HG03571 (cell line): Measurements from ENCODE around the gene LILRB1.
"Not testable (repeated sequence)": the region's sequence is repeated elsewhere in the genome, so short reads cannot be mapped to it uniquely, and the experiment has no call there.

Source experiments
- ATAC-seq: cut with Tn5 transposase; IDR thresholded peaks from one replicate; pipeline ENCODE4 v1.9.1; 2021; ENCODE audit not compliant: unreplicated experiment

LILRB1 gene

GRCh38 chr19:54661846-54662481, 31.7 kb downstream of the LILRB1 start:
- ATAC-seq = no peak

GRCh38 chr19:54662730-54663129, 32.4 kb downstream of the LILRB1 start, which contains the start of gene LILRB4:
Gene LILRB4 (plus strand): TSS chr19:54662985. CDS start chr19:54663034, 49 bp downstream.
- no peak for ATAC-seq

GRCh38 chr19:54665530-54665929, 35.2 kb downstream of the LILRB1 start:
- ATAC-seq = no peak

GRCh38 chr19:54667217-54667616, 36.9 kb downstream of the LILRB1 start:
- ATAC-seq = no peak

- no peak for ATAC-seq
Observed at GRCh38 chr19:54668353-54668752, 38.1 kb downstream of the LILRB1 start.

GRCh38 chr19:54670576-54671357, 40.5 kb downstream of the LILRB1 start:
- no peak for ATAC-seq

- ATAC-seq = no peak
Observed at GRCh38 chr19:54673222-54673621, 42.9 kb downstream of the LILRB1 start.

- no peak for ATAC-seq
Observed at GRCh38 chr19:54674021-54674617, 43.8 kb downstream of the LILRB1 start.

- ATAC-seq = not testable (repeated sequence)
Observed at GRCh38 chr19:54676210-54676834, 46.0 kb downstream of the LILRB1 start.

GRCh38 chr19:54677217-54677616, 46.9 kb downstream of the LILRB1 start:
- no peak for ATAC-seq

GRCh38 chr19:54681596-54681995, 51.3 kb downstream of the LILRB1 start:
- ATAC-seq = not testable (repeated sequence)

GRCh38 chr19:54682306-54682856, 52.1 kb downstream of the LILRB1 start:
- no peak for ATAC-seq

- no peak for ATAC-seq
Observed at GRCh38 chr19:54684527-54684926, 54.2 kb downstream of the LILRB1 start.
